ENCODE measurements around the gene POLE.

Gene POLE

DNA sequence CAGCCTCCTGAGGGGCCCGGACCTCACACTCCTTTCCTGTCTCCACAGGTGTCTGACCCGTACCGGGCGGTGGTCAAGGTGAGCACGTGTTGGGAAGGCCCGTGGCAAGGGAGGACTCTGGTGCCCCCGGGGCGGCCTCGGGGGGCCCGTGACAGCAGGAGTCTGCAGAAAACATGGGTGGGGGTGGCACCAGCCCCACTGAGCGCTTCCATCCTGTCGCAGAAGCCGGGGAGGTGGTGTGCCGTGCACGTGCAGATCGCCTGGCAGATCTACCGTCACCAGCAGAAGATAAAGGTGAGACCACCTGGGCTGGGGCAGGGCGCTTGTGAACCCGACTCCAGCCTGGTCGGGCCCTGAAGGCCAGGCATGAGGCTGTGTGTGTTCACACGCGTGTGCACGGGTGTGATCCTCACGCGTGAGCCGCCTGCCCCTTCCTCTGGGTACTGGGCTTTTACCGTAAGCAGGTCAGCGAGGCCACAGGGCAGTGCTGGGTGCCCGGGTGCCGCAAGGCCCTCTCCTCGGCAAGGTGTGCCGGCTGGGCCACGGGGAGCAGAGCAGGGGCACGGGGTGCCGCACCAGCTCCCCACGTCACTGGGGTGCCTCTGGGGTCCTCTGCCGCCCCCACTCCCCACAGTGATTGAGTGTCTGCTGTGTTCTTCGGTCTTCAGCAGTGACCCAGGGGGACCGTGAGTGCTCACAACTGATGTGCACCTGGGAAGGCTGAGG is 112.7 kb downstream of the POLE start:
- no peak for DNase-seq
